ENCODE data around the gene PRKN. TPM values are rescaled to one million over a fixed set of nuclear protein-coding genes. Genes with fewer than 3 reads are reported as not detected.

The PRKN gene
- total and polyA plus RNA-seq, 2 donors (not counting 3 experiments of a cell fraction or from before 2014, with no cell fraction given): 0.06 TPM; not detected in 1

GRCh38 chr6:161533266-161533665 lies 1194.3 kb downstream of the PRKN start:
- FAIRE-seq: no peak
- H3K4me3 ChIP-seq (replicated peaks in 1 of 3; ENCODE audit: insufficient read depth in 1 of 3, low read depth in 1 of 3, low read length in 3 of 3): no peak overlapping the region
- H3K27me3 ChIP-seq (ENCODE audit: control insufficient read depth in 2 of 2, insufficient read depth in 2 of 2, low read length in 2 of 2): no peaks in the 10 kb centered on the region
- no peak overlapping the region for H3K27ac ChIP-seq (ENCODE audit: insufficient read depth, low read depth, low read length)
- H2AFZ ChIP-seq (ENCODE audit: low read depth, low read length): no peak overlapping the region
- H4K20me1 ChIP-seq (replicated peaks; ENCODE audit: control insufficient read depth, extremely low read depth, insufficient read depth, low read length): no peaks in the 10 kb centered on the region
- H3K9me1 ChIP-seq (replicated peaks; ENCODE audit: control insufficient read depth, extremely low read depth, insufficient read depth, low read length): no peaks in the 10 kb centered on the region
- dilution Hi-C loops (cut with MboI; ENCODE audit: extremely low pct_ligation_motif_present, low sequenced_read_pairs): no loop called here
- TF ChIP-seq FOS (IDR thresholded peaks at IDR 0.05; ENCODE audit: borderline replicate concordance, insufficient read depth, low read length): no peak
- no peak for TF ChIP-seq POLR2A (IDR thresholded peaks at IDR 0.05; ENCODE audit: low read depth, low read length)
- TF ChIP-seq GATA2 (IDR thresholded peaks at IDR 0.05; ENCODE audit: insufficient read depth, insufficient read length, low read depth, low read length): no peak
- TF ChIP-seq MYC (IDR thresholded peaks at IDR 0.05; ENCODE audit: low read depth, low read length): no peak
- TF ChIP-seq JUN (IDR thresholded peaks at IDR 0.05; ENCODE audit: borderline replicate concordance, insufficient read depth, insufficient read length, low read depth): no peak
- no peak for TF ChIP-seq EZH2 (IDR thresholded peaks at IDR 0.05; ENCODE audit: borderline replicate concordance, low read depth, low read length, severe bottlenecking)
- TF ChIP-seq MAX (IDR thresholded peaks at IDR 0.05; ENCODE audit: insufficient read depth, insufficient read length): no peak
- TF ChIP-seq CTCF (IDR thresholded peaks at IDR 0.05; ENCODE audit: extremely low read depth in 1 of 2, insufficient read depth in 1 of 2, low read depth in 1 of 2, low read length in 2 of 2): no peak
- no peak for TF ChIP-seq POLR2AphosphoS5 (IDR thresholded peaks at IDR 0.05; ENCODE audit: insufficient read depth, low read depth, low read length)
- H3K9me3 ChIP-seq (replicated peaks; ENCODE audit: control insufficient read depth, insufficient read depth, low read length): no peaks in the 10 kb centered on the region
- intact Hi-C loops (cut with micrococcal nuclease): no loop called here
- no peaks in the 10 kb centered on the region for H3K4me1 ChIP-seq (ENCODE audit: control insufficient read depth, extremely low read depth, insufficient read depth, low read length)
- no peak overlapping the region for H3K9ac ChIP-seq (replicated peaks; ENCODE audit: extremely low read depth, insufficient read depth, low read length)
- no peaks in the 10 kb centered on the region for H3K79me2 ChIP-seq (ENCODE audit: control insufficient read depth, insufficient read depth, low read length)
- BruUV-seq (replicated peaks): no TSS peak
- POLR2A ChIA-PET: no interaction called here
- CTCF ChIA-PET: no interaction called here
- no peak overlapping the region for H3K4me2 ChIP-seq (ENCODE audit: insufficient read depth, low read length)
- no peak for DNase-seq (ENCODE audit: low read depth, low spot score)
- no peaks in the 10 kb centered on the region for H3K36me3 ChIP-seq (ENCODE audit: control insufficient read depth in 2 of 2, extremely low read depth in 1 of 2, insufficient read depth in 2 of 2, low read length in 2 of 2)

Data from endothelial cell of umbilical vein (primary cell).